GM10248 (cell line): Measurements from ENCODE around the gene MAPK7.

ENCODE experiments used
- CTCF ChIA-PET: fragments of 300-600 bp; sonication (Branson Sonifier 250); formaldehyde crosslinking; extraction: SDS; loops from one replicate; lab custom pipeline; 2021; ENCODE audit warnings: antibody characterized with exemption; lab: Yijun Ruan, JAX
- POLR2A ChIA-PET: fragments of 350-650 bp; sonication (Branson Sonifier 250); formaldehyde crosslinking; extraction: SDS; loops from one replicate; lab custom pipeline; 2020; ENCODE audit warnings: antibody characterized with exemption; lab: Yijun Ruan, JAX
- DNase-seq: peaks from one replicate; pipeline ENCODE4 v3.0.0; 2012; ENCODE audit errors: extremely low spot score
- CTCF ChIP-seq: IDR thresholded peaks from 2 replicates; pipeline ENCODE4 v1.5.1; 2012; ENCODE audit warnings: mild to moderate bottlenecking, low read depth; ENCODE audit errors: extremely low read depth, missing control alignments, control extremely low read depth

The MAPK7 gene

GRCh38 chr17:19381741-19382444, 3.6 kb downstream of the MAPK7 start:
- no peak for DNase-seq
- CTCF ChIA-PET, result interaction anchor here (8.7 kb wide), 1 partner anchor 18 kb away, joined by 121 read pairs; the partner anchor contains the start of gene B9D1
- POLR2A ChIA-PET, result no interaction called here
- TF ChIP-seq CTCF, result no peak

- no peak for TF ChIP-seq CTCF
- ChIA-PET POLR2A (no interaction called here), CTCF (interaction anchor here (0.8 kb wide), 1 partner anchor 20 kb away, joined by 4 read pairs; the partner anchor contains the start of gene B9D1)
- no peak for DNase-seq
These were observed 4.5 kb downstream of the MAPK7 start for GRCh38 chr17:19382531-19383444.

GRCh38 chr17:19383681-19384470, 5.6 kb downstream of the MAPK7 start:
- no peak for DNase-seq
- ChIA-PET POLR2A (no interaction called here), CTCF (interaction anchor here (0.8 to 1.2 kb wide), 2 partner anchors 21 to 63 kb away, joined by 3 to 4 read pairs; partner anchors contain the start of gene B9D1)
- TF ChIP-seq CTCF, result no peak

- POLR2A ChIA-PET, result no interaction called here
- TF ChIP-seq CTCF, result no peak
- no peak for DNase-seq
- CTCF ChIA-PET, result interaction anchor here (1.2 to 1.9 kb wide), 3 partner anchors 20 to 62 kb away, joined by 3 to 7 read pairs (median 4); partner anchors contain the start of gene B9D1
These were observed 6.6 kb downstream of the MAPK7 start for GRCh38 chr17:19384723-19385391.

- ChIA-PET POLR2A (no interaction called here), CTCF (interaction anchor here (1.6 to 1.9 kb wide), 2 partner anchors 20 to 23 kb away, joined by 4 to 7 read pairs; partner anchors contain the start of gene B9D1)
- DNase-seq, result no peak
- no peak for TF ChIP-seq CTCF
These were observed 7.3 kb downstream of the MAPK7 start for GRCh38 chr17:19385521-19385983.
